ENCODE measurements around the gene RAB8B. TPM values are rescaled to one million over a fixed set of nuclear protein-coding genes. Genes with fewer than 3 reads are reported as not detected.
A peak's percentile ranks its signal among the peaks of the same experiment; 100 is the strongest.

The RAB8B gene
- total and polyA plus RNA-seq, 2 of the 13 experiments (the other 11 are each of a cell fraction or from before 2014, with no cell fraction given): 6.8 to 14.2 TPM

DNA sequence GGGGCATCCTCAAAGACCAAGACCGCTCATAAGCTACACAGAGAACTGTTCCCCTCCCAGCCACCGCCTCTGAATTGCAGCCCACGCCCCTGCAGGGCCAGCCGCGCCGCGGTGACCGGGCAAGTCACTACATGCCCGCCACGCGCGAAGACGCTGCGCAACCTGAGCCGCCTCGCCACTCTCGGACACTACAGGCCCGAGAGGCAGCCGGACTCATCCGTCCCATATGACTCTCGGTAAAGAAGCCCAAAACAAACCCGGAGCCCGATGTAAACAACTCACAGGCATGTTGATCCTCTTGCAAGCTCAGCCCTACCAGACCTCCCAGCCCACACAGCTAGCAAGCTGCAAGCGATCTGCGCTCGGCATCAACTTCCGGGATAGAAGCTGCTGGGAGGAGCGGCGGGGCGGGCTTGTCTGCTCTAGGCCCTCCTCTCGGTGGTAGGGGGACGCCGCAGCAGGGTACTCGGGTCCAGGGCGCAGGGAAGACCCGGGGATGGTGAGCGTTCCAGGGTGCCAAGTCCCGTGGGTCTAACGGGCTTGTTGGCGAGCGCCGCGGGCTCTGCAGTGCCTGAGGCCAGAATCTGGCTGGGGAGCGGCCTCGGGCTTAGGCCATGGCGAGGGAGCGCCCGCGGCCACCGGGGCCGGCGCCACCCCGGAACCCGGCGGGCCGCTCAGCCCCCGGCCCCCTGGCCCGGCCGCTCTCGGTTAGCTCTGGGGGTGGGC, 32.1 kb upstream of the RAB8B start, which contains the start of gene RPS27L (continued):
- TF ChIP-seq MTF2 (CRISPR knock-in tag; IDR thresholded peaks at IDR 0.05; ENCODE audit: borderline replicate concordance) (no peak), NFYC (CRISPR knock-in tag; IDR thresholded peaks at IDR 0.05) (peak; percentile 22; the same call in 1 of the 2 replicates), CCAR2 (optimal IDR thresholded peaks at IDR 0.05; ENCODE audit: low read depth, low read length) (no peak), ELF4 (CRISPR knock-in tag; IDR thresholded peaks at IDR 0.05; ENCODE audit: borderline replicate concordance) (peak; percentile 96), ZNF800 (CRISPR knock-in tag; IDR thresholded peaks at IDR 0.05) (peak; percentile 46; the same call in 1 of the 2 replicates), ZFP82 (CRISPR knock-in tag; IDR thresholded peaks at IDR 0.05; ENCODE audit: borderline replicate concordance) (0 out of 2 replicates have a peak, but pooled peaks have one; percentile 51), ZMAT3 (CRISPR knock-in tag; conservative IDR thresholded peaks at IDR 0.05) (peak; percentile 29; the same call in 1 of the 2 replicates), RXRB (CRISPR knock-in tag; IDR thresholded peaks at IDR 0.05; ENCODE audit: borderline replicate concordance) (peak; percentile 74), SOX6 (IDR thresholded peaks at IDR 0.05) (no peak), SOX6 (CRISPR knock-in tag; IDR thresholded peaks at IDR 0.05) (peak; percentile 56), XRCC5 (optimal IDR thresholded peaks at IDR 0.05; ENCODE audit: low read length) (peak; percentile 44), SAFB2 (CRISPR knock-in tag; IDR thresholded peaks at IDR 0.05; ENCODE audit: borderline replicate concordance, low read depth) (peak; percentile 42; the same call in 1 of the 2 replicates), SIN3B (IDR thresholded peaks at IDR 0.05; ENCODE audit: low read length) (no peak), ZMYM4 (CRISPR knock-in tag; IDR thresholded peaks at IDR 0.05) (peak; percentile 86), HDAC2 (CRISPR knock-in tag; IDR thresholded peaks at IDR 0.05) (peak; percentile 86), THAP9 (CRISPR knock-in tag; IDR thresholded peaks at IDR 0.05; ENCODE audit: borderline replicate concordance) (peak; percentile 69; the same call in 1 of the 2 replicates), ZNF12 (CRISPR knock-in tag; IDR thresholded peaks at IDR 0.05) (0 out of 2 replicates have a peak, but pooled peaks have one; percentile 10)
- TF ChIP-seq, protein P1, sequence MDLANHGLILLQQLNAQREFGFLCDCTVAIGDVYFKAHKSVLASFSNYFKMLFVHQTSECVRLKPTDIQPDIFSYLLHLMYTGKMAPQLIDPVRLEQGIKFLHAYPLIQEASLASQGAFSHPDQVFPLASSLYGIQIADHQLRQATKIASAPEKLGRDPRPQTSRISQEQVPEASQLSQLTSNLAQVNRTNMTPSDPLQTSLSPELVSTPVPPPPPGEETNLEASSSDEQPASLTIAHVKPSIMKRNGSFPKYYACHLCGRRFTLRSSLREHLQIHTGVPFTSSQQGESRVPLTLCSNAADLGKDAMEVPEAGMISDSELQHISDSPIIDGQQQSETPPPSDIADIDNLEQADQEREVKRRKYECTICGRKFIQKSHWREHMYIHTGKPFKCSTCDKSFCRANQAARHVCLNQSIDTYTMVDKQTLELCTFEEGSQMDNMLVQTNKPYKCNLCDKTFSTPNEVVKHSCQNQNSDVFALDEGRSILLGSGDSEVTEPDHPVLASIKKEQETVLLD (CRISPR knock-in tag; IDR thresholded peaks at IDR 0.05; ENCODE audit: low read depth): 0 out of 2 replicates have a peak, but pooled peaks have one; percentile 65
- TF ChIP-seq, protein P2, sequence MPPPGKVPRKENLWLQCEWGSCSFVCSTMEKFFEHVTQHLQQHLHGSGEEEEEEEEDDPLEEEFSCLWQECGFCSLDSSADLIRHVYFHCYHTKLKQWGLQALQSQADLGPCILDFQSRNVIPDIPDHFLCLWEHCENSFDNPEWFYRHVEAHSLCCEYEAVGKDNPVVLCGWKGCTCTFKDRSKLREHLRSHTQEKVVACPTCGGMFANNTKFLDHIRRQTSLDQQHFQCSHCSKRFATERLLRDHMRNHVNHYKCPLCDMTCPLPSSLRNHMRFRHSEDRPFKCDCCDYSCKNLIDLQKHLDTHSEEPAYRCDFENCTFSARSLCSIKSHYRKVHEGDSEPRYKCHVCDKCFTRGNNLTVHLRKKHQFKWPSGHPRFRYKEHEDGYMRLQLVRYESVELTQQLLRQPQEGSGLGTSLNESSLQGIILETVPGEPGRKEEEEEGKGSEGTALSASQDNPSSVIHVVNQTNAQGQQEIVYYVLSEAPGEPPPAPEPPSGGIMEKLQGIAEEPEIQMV (CRISPR knock-in tag; IDR thresholded peaks at IDR 0.05; ENCODE audit: low read depth): peak; percentile 44; the same call in 1 of the 2 replicates

Data from HepG2 (cell line).